SK-N-SH (cell line): ENCODE data around the gene LACTB. TPM values are rescaled to one million over a fixed set of nuclear protein-coding genes. Genes with fewer than 3 reads are reported as not detected.

ENCODE experiments used
- CTCF ChIA-PET: fragments of 300-600, 350-600 bp; formaldehyde crosslinking; extraction: SDS; loops from one replicate; lab custom pipeline; 2021; lab: Yijun Ruan, JAX
- POLR2A ChIA-PET: fragments of 350-600 bp; sonication (Branson Sonifier 250); formaldehyde crosslinking; extraction: SDS; loops from one replicate; lab custom pipeline; 2020; ENCODE audit warnings: antibody characterized with exemption, inconsistent platforms; lab: Yijun Ruan, JAX
- DNase-seq: peaks from one replicate; pipeline ENCODE4 v3.0.0; 2012
- H2AFZ ChIP-seq: fragments of 200-600 bp; sonication (generic); 2 replicates; pipeline ENCODE4 v1.8.1; 2016; ENCODE audit warnings: antibody characterized with exemption, mild to moderate bottlenecking, low read depth
- H3F3A ChIP-seq: fragments of 200-600 bp; sonication (generic); replicated peaks from 2 replicates; pipeline ENCODE3; 2016; ENCODE audit warnings: antibody characterized with exemption, mild to moderate bottlenecking; ENCODE audit not compliant: insufficient read depth
- H3K27ac ChIP-seq, 2 experiments: fragments of 200-500 bp in 1 of 2; fragments of 200-600 bp in 1 of 2; sonication (Bioruptor generic) in 1 of 2; sonication (generic), shearing (Covaris generic) in 1 of 2; 2 replicates each; pipeline versions ENCODE4 v1.5.1 to v1.6.1; 2014 to 2016; ENCODE audit warnings: low read depth in 2 of 2, inconsistent platforms in 1 of 2, low read length in 1 of 2, mild to moderate bottlenecking in 1 of 2, mixed read lengths in 1 of 2
- H3K27me3 ChIP-seq: fragments of 200-600 bp; sonication (generic), shearing (Covaris generic); 2 replicates; pipeline ENCODE4 v1.6.1; 2016; ENCODE audit warnings: mixed run types; ENCODE audit not compliant: insufficient read depth
- H3K36me3 ChIP-seq, 2 experiments: fragments of 200-500 bp in 1 of 2; fragments of 200-600 bp in 1 of 2; sonication (Bioruptor generic) in 1 of 2; sonication (generic) in 1 of 2; replicated peaks in 1 of 2; 2 replicates each; pipeline versions ENCODE3 to v1.5.1; 2014 to 2016; ENCODE audit warnings: low read length in 1 of 2, mild to moderate bottlenecking in 1 of 2; ENCODE audit not compliant: insufficient read depth in 2 of 2, control insufficient read depth in 1 of 2
- H3K4me1 ChIP-seq, 2 experiments: fragments of 200-500 bp in 1 of 2; fragments of 200-600 bp in 1 of 2; sonication (Bioruptor generic) in 1 of 2; sonication (generic), shearing (Covaris generic) in 1 of 2; 2 replicates each; pipeline versions ENCODE4 v1.5.1 to v1.6.1; 2014 to 2016; ENCODE audit warnings: low read depth in 1 of 2, low read length in 1 of 2, mixed run types in 1 of 2; ENCODE audit not compliant: insufficient read depth in 2 of 2, control insufficient read depth in 1 of 2
- H3K4me2 ChIP-seq: fragments of 200-600 bp; sonication (generic), shearing (Covaris generic); 2 replicates; pipeline ENCODE4 v1.6.1; 2017; ENCODE audit warnings: mixed run types
- H3K4me3 ChIP-seq, 2 experiments: fragments of 200-500 bp in 1 of 2; fragments of 200-600 bp in 1 of 2; sonication (Bioruptor generic) in 1 of 2; sonication (generic), shearing (Covaris generic) in 1 of 2; 2 replicates each; pipeline versions ENCODE4 v1.5.1 to v1.8.1; 2014 to 2016; ENCODE audit warnings: low read depth in 2 of 2, inconsistent platforms in 1 of 2, low read length in 1 of 2, mild to moderate bottlenecking in 1 of 2, mixed read lengths in 1 of 2, moderate library complexity in 1 of 2
- H3K79me2 ChIP-seq: fragments of 200-600 bp; sonication (generic); 2 replicates; pipeline ENCODE4 v1.8.1; 2017; ENCODE audit warnings: mild to moderate bottlenecking; ENCODE audit not compliant: insufficient read depth
- H3K9ac ChIP-seq: fragments of 200-600 bp; sonication (generic); 2 replicates; pipeline ENCODE4 v1.6.1; 2017; ENCODE audit warnings: mixed run types
- H3K9me2 ChIP-seq: fragments of 200-600 bp; sonication (generic); 2 replicates; pipeline ENCODE4 v1.6.1; 2017; ENCODE audit warnings: mixed run types
- H3K9me3 ChIP-seq: fragments of 200-600 bp; sonication (generic); 2 replicates; pipeline ENCODE4 v1.6.1; 2017; ENCODE audit warnings: mixed run types, mild to moderate bottlenecking, moderate library complexity
- H4K20me1 ChIP-seq: fragments of 200-600 bp; sonication (generic); 2 replicates; pipeline ENCODE4 v1.6.1; 2017; ENCODE audit warnings: mild to moderate bottlenecking, mixed run types; ENCODE audit not compliant: insufficient read depth
- CHD2 ChIP-seq: fragments of 150-350 bp; IDR thresholded peaks from 2 replicates; pipeline ENCODE4 v1.6.1; 2018; ENCODE audit warnings: low read length; ENCODE audit not compliant: partially characterized antibody
- EP300 ChIP-seq, 2 experiments: IDR thresholded peaks; 2 replicates each; pipeline versions ENCODE4 v1.4.0 to v1.6.1; 2012; ENCODE audit warnings: borderline replicate concordance in 1 of 2, low read depth in 1 of 2, low read length in 1 of 2
- EZH2phosphoT487 ChIP-seq: fragments of 200-600 bp; sonication (generic); IDR thresholded peaks from 2 replicates; pipeline ENCODE4 v1.6.1; 2017; ENCODE audit warnings: low read depth, mixed run types, mild to moderate bottlenecking, antibody characterized with exemption, moderate library complexity, borderline replicate concordance
- FOXJ3 ChIP-seq: sonication (generic); formaldehyde crosslinking; IDR thresholded peaks from 2 replicates; pipeline ENCODE4 v1.5.1; 2020; ENCODE audit warnings: mild to moderate bottlenecking, missing genetic modification reagents
- FOXM1 ChIP-seq: IDR thresholded peaks from 2 replicates; pipeline ENCODE4 v1.4.0; 2012; ENCODE audit warnings: low read depth, mild to moderate bottlenecking
- GABPA ChIP-seq: IDR thresholded peaks from 2 replicates; pipeline ENCODE4 v1.4.0; 2012; ENCODE audit warnings: low read depth, mild to moderate bottlenecking
- GATA2 ChIP-seq: sonication (generic); formaldehyde crosslinking; IDR thresholded peaks from 2 replicates; pipeline ENCODE4 v1.5.0; 2020; ENCODE audit warnings: mild to moderate bottlenecking, missing genetic modification reagents
- JUND ChIP-seq: IDR thresholded peaks from 2 replicates; pipeline ENCODE4 v1.4.0; 2012
- MAX ChIP-seq: IDR thresholded peaks from 2 replicates; pipeline ENCODE4 v1.4.0; 2012; ENCODE audit warnings: low read depth
- MEF2A ChIP-seq: IDR thresholded peaks from 2 replicates; pipeline ENCODE4 v1.4.0; 2012; ENCODE audit warnings: low read depth, borderline replicate concordance
- MXI1 ChIP-seq: IDR thresholded peaks from 2 replicates; pipeline ENCODE4 v1.6.1; 2012; ENCODE audit warnings: mild to moderate bottlenecking, low read depth, low read length, improper control_type of control experiment
- NFIC ChIP-seq: IDR thresholded peaks from 2 replicates; pipeline ENCODE4 v1.4.0; 2012; ENCODE audit warnings: borderline replicate concordance
- NRF1 ChIP-seq: IDR thresholded peaks from 2 replicates; pipeline ENCODE4 v1.6.1; 2012; ENCODE audit warnings: low read depth, mild to moderate bottlenecking, low read length
- PBX3 ChIP-seq: IDR thresholded peaks from 2 replicates; pipeline ENCODE4; 2012
- POLR2AphosphoS5 ChIP-seq: IDR thresholded peaks from 2 replicates; pipeline ENCODE4 v1.6.1; 2012; ENCODE audit warnings: low read depth, low read length
- RCOR1 ChIP-seq: fragments of 150-350 bp; IDR thresholded peaks from 2 replicates; pipeline ENCODE4 v1.6.1; 2017; ENCODE audit warnings: antibody characterized with exemption, low read length
- REST ChIP-seq: IDR thresholded peaks from 2 replicates; pipeline ENCODE4 v1.6.1; 2012; ENCODE audit warnings: mild to moderate bottlenecking, low read depth, low read length, moderate library complexity
- RFX5 ChIP-seq: IDR thresholded peaks from 2 replicates; pipeline ENCODE4 v1.6.1; 2012; ENCODE audit warnings: mild to moderate bottlenecking, improper control_type of control experiment, low read length
- RXRA ChIP-seq: IDR thresholded peaks from 2 replicates; pipeline ENCODE4 v1.4.0; 2012; ENCODE audit warnings: low read depth, mild to moderate bottlenecking, borderline replicate concordance
- SIN3A ChIP-seq: IDR thresholded peaks from 2 replicates; pipeline ENCODE4 v1.6.1; 2012; ENCODE audit warnings: low read depth, mild to moderate bottlenecking, low read length, moderate library complexity, borderline replicate concordance
- SMC3 ChIP-seq: IDR thresholded peaks from 2 replicates; pipeline ENCODE4 v1.6.1; 2012; ENCODE audit warnings: low read depth, low read length, improper control_type of control experiment
- TEAD4 ChIP-seq: IDR thresholded peaks from 2 replicates; pipeline ENCODE4 v1.4.0; 2012; ENCODE audit warnings: mild to moderate bottlenecking, borderline replicate concordance; ENCODE audit not compliant: insufficient read depth
- USF1 ChIP-seq: IDR thresholded peaks from 2 replicates; pipeline ENCODE4 v1.4.0; 2012; ENCODE audit warnings: low read depth, borderline replicate concordance
- YY1 ChIP-seq: IDR thresholded peaks from 2 replicates; pipeline ENCODE4 v1.4.0; 2012; ENCODE audit warnings: low read depth, mild to moderate bottlenecking
- WGBS: methylation state at CpG from one replicate; pipeline ENCODE4 v1.1.6; 2017; ENCODE audit warnings: low lambda C conversion rate; 5-methylcytosine and 5-hydroxymethylcytosine counted together
- polyA plus RNA-seq, 3 experiments: library from polyadenylated mRNA; depleted of rRNA; stranded (reverse); fragments of >200 nt; gene quantifications; 2 replicates each; pipeline ENCODE4 v1.2.3, GENCODE V29; 2012

The LACTB gene
- polyA plus RNA-seq, 1 of the 3 experiments (the other 2 are of a cell fraction), result 23.3 TPM

- CTCF ChIA-PET, result interaction anchor here (0.8 kb wide), 1 partner anchor 133 kb away, joined by 3 read pairs; no protein-coding TSS in a partner anchor
- H3K4me1 ChIP-seq, result peaks cover 2 to 3% of the 10 kb centered on the region in 2 experiments; a peak in 1 of 4 replicates
- no peak overlapping the region for H3K9ac ChIP-seq
- H3K27ac ChIP-seq, result no peak overlapping the region
- no peaks in the 10 kb centered on the region for H4K20me1 ChIP-seq
- no peak overlapping the region for H2AFZ ChIP-seq
- POLR2A ChIA-PET, result no interaction called here
- H3K9me2 ChIP-seq, result no peaks in the 10 kb centered on the region
- no peaks in the 10 kb centered on the region for H3K36me3 ChIP-seq
- TF ChIP-seq EP300 (IDR thresholded peaks at IDR 0.05; ENCODE audit: borderline replicate concordance in 1 of 2, low read depth in 1 of 2, low read length in 1 of 2), result no peak
- TF ChIP-seq FOXJ3 (CRISPR knock-in tag), result no peak
- TF ChIP-seq EZH2phosphoT487, result no peak
- no peak for TF ChIP-seq NRF1
- TF ChIP-seq REST, result no peak
- no peak for TF ChIP-seq RCOR1
- TF ChIP-seq RXRA, result no peak
- no peak for TF ChIP-seq FOXM1
- no peak for TF ChIP-seq TEAD4
- TF ChIP-seq POLR2AphosphoS5, result no peak
- no peak for TF ChIP-seq YY1
- DNase-seq, result no peak
- H3F3A ChIP-seq, result no peaks in the 10 kb centered on the region
- H3K9me3 ChIP-seq, result no peaks in the 10 kb centered on the region
- 92% methylated on average over 2 of the region's 2 CpGs for WGBS
- H3K4me3 ChIP-seq, result no peak overlapping the region
- H3K27me3 ChIP-seq, result no peaks in the 10 kb centered on the region
- H3K79me2 ChIP-seq, result no peaks in the 10 kb centered on the region
- no peak overlapping the region for H3K4me2 ChIP-seq
Measured at GRCh38 chr15:63180746-63181145, 59.1 kb downstream of the LACTB start.

- Histone ChIP-seq H3K79me2 (no peaks in the 10 kb centered on the region), H3K27me3 (no peaks in the 10 kb centered on the region)
- no peak for TF ChIP-seq MEF2A
- TF ChIP-seq JUND, result no peak
- TF ChIP-seq CHD2, result no peak
- TF ChIP-seq RFX5, result no peak
- TF ChIP-seq EZH2phosphoT487, result no peak
- no peak for TF ChIP-seq NFIC
- TF ChIP-seq SIN3A, result no peak
- TF ChIP-seq TEAD4, result no peak
- no peak for TF ChIP-seq MXI1
- TF ChIP-seq GABPA, result no peak
- no peak for TF ChIP-seq SMC3
- TF ChIP-seq USF1, result no peak
- TF ChIP-seq YY1, result no peak
- TF ChIP-seq FOXJ3 (CRISPR knock-in tag), result no peak
- TF ChIP-seq PBX3, result no peak
- no peak for TF ChIP-seq GATA2 (CRISPR knock-in tag)
- no peak for TF ChIP-seq NRF1
- no peak for TF ChIP-seq MAX
- TF ChIP-seq, all 33 proteins: peak for 0
- H4K20me1 ChIP-seq, result no peaks in the 10 kb centered on the region
- no peak overlapping the region for H2AFZ ChIP-seq
- no peaks in the 10 kb centered on the region for H3K9me3 ChIP-seq
- WGBS, result 82% methylated on average over 2 of the region's 2 CpGs
- no peak overlapping the region for H3K9ac ChIP-seq
- H3K4me2 ChIP-seq, result no peak overlapping the region
- no peaks in the 10 kb centered on the region for H3K9me2 ChIP-seq
- H3K27ac ChIP-seq, result no peak overlapping the region
- DNase-seq, result no peak
- ChIA-PET POLR2A (no interaction called here), CTCF (no interaction called here)
- no peak overlapping the region for H3K4me3 ChIP-seq
- peaks cover 3 to 5% of the 10 kb centered on the region in 2 experiments; a peak in 1 of 4 replicates for H3K4me1 ChIP-seq
- no peaks in the 10 kb centered on the region for H3K36me3 ChIP-seq
- H3F3A ChIP-seq, result peaks cover 3% of the 10 kb centered on the region
Measured at GRCh38 chr15:63181648-63182047, 60.0 kb downstream of the LACTB start.
